ENCODE data around the gene LYZL6.

- TF ChIP-seq, protein P1, sequence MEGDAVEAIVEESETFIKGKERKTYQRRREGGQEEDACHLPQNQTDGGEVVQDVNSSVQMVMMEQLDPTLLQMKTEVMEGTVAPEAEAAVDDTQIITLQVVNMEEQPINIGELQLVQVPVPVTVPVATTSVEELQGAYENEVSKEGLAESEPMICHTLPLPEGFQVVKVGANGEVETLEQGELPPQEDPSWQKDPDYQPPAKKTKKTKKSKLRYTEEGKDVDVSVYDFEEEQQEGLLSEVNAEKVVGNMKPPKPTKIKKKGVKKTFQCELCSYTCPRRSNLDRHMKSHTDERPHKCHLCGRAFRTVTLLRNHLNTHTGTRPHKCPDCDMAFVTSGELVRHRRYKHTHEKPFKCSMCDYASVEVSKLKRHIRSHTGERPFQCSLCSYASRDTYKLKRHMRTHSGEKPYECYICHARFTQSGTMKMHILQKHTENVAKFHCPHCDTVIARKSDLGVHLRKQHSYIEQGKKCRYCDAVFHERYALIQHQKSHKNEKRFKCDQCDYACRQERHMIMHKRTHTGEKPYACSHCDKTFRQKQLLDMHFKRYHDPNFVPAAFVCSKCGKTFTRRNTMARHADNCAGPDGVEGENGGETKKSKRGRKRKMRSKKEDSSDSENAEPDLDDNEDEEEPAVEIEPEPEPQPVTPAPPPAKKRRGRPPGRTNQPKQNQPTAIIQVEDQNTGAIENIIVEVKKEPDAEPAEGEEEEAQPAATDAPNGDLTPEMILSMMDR (IDR thresholded peaks at IDR 0.05; ENCODE audit: insufficient read depth, low read length), result no peak
- no peak for TF ChIP-seq POLR2AphosphoS5 (IDR thresholded peaks at IDR 0.05; ENCODE audit: low read depth)
Observed at GRCh38 chr17:35932586-35932985, 10.9 kb downstream of the LYZL6 start.
